ENCODE results near the gene PDE2A. TPM values are rescaled to one million over a fixed set of nuclear protein-coding genes. Genes with fewer than 3 reads are reported as not detected.

The PDE2A gene
- total RNA-seq, 1 experiment from 2014 or later, result 3.7 TPM

GRCh38 chr11:72642884-72643522 is 31.2 kb downstream of the PDE2A start (continued):
- no peak for TF ChIP-seq ATF1 (CRISPR knock-in tag; IDR thresholded peaks at IDR 0.05)
- no peak for TF ChIP-seq GTF2I (CRISPR knock-in tag; conservative IDR thresholded peaks at IDR 0.05)
- TF ChIP-seq NFE2L1 (CRISPR knock-in tag; IDR thresholded peaks at IDR 0.05), result no peak
- TF ChIP-seq E2F5 (CRISPR knock-in tag; IDR thresholded peaks at IDR 0.05), result 0 out of 2 replicates have a peak, but pooled peaks have one; percentile 43
- TF ChIP-seq IRF1 (CRISPR knock-in tag; IDR thresholded peaks at IDR 0.05), result no peak
- no peak for TF ChIP-seq SMAD4 (CRISPR knock-in tag; IDR thresholded peaks at IDR 0.05)
- TF ChIP-seq ZNF671 (CRISPR knock-in tag; IDR thresholded peaks at IDR 0.05), result no peak
- TF ChIP-seq ZMAT4 (CRISPR knock-in tag; IDR thresholded peaks at IDR 0.05), result no peak
- TF ChIP-seq JUN (CRISPR knock-in tag; IDR thresholded peaks at IDR 0.05), result no peak
- no peak for TF ChIP-seq ZNF396 (CRISPR knock-in tag; IDR thresholded peaks at IDR 0.05; ENCODE audit: borderline replicate concordance)
- TF ChIP-seq ZNF281 (CRISPR knock-in tag; IDR thresholded peaks at IDR 0.05), result peak; percentile 51; the same call in 1 of the 2 replicates
- no peak for TF ChIP-seq ZNF512 (CRISPR knock-in tag; IDR thresholded peaks at IDR 0.05; ENCODE audit: borderline replicate concordance)
- no peak for TF ChIP-seq ZNF317 (CRISPR knock-in tag; IDR thresholded peaks at IDR 0.05; ENCODE audit: borderline replicate concordance, low read depth)
- TF ChIP-seq USF1 (CRISPR knock-in tag; IDR thresholded peaks at IDR 0.05), result 0 out of 2 replicates have a peak, but pooled peaks have one; percentile 7
- no peak for TF ChIP-seq EMX1 (CRISPR knock-in tag; IDR thresholded peaks at IDR 0.05)
- no peak for TF ChIP-seq ZNF263 (CRISPR knock-in tag; IDR thresholded peaks at IDR 0.05; ENCODE audit: low read depth)
- no peak for TF ChIP-seq NFATC4 (CRISPR knock-in tag; IDR thresholded peaks at IDR 0.05)
- TF ChIP-seq SMAD3 (CRISPR knock-in tag; IDR thresholded peaks at IDR 0.05; ENCODE audit: borderline replicate concordance), result no peak
- TF ChIP-seq FOXP4 (CRISPR knock-in tag; IDR thresholded peaks at IDR 0.05), result no peak

Data from WTC11 (cell line).